ENCODE data around the gene ESRRB.

ESRRB gene

GRCh38 chr14:76495983-76496382 is 120.0 kb downstream of the ESRRB start:
- Histone ChIP-seq H3K4me2 (ENCODE audit: low read length) (no peak overlapping the region), H3K27me3 (ENCODE audit: insufficient read depth, low read length) (no peaks in the 10 kb centered on the region), H3K4ac (ENCODE audit: low read depth, low read length) (no peak overlapping the region), H3K9ac (ENCODE audit: low read length) (no peak overlapping the region), H2AK5ac (ENCODE audit: low read length) (no peak overlapping the region), H4K12ac (ENCODE audit: low read depth, low read length) (no peak overlapping the region), H2BK120ac (ENCODE audit: insufficient read depth, low read length, poor library complexity) (no peak overlapping the region), H2AFZ (ENCODE audit: insufficient read depth, low read length, poor library complexity) (no peak overlapping the region), H3K36me3 (ENCODE audit: control insufficient read depth in 1 of 2, insufficient read depth in 2 of 2, low read length in 2 of 2) (no peaks in the 10 kb centered on the region), H3K4me1 (ENCODE audit: control insufficient read depth in 1 of 2, insufficient read depth in 2 of 2, low read length in 2 of 2) (no peaks in the 10 kb centered on the region), H2BK5ac (ENCODE audit: low read depth, low read length, poor library complexity) (no peak overlapping the region), H3K79me2 (ENCODE audit: control insufficient read depth, insufficient read depth, low read length, poor library complexity) (no peaks in the 10 kb centered on the region), H3K18ac (ENCODE audit: low read length) (no peak overlapping the region), H3K9me3 (ENCODE audit: insufficient read depth, low read depth, low read length) (peaks cover 2% of the 10 kb centered on the region), H3K14ac (ENCODE audit: low read length) (no peak overlapping the region), H3K4me3 (ENCODE audit: low read depth, low read length) (no peak overlapping the region), H4K8ac (ENCODE audit: low read depth, low read length) (no peak overlapping the region), H3K79me1 (ENCODE audit: low read length) (no peaks in the 10 kb centered on the region), H3K27ac (ENCODE audit: low read depth, low read length) (no peak overlapping the region), H4K91ac (ENCODE audit: low read depth, low read length) (no peak overlapping the region), H2BK12ac (ENCODE audit: low read length) (no peak overlapping the region), H3K23ac (ENCODE audit: low read length) (no peak overlapping the region)
- no CpG with 5 or more reads among the region's 2 CpGs for WGBS (ENCODE audit: extremely low coverage, insufficient coverage, insufficient read length)
- DNase-seq: no peak

- Histone ChIP-seq H3K27ac (ENCODE audit: low read depth, low read length) (no peak overlapping the region), H3K4me2 (ENCODE audit: low read length) (no peak overlapping the region), H3K79me2 (ENCODE audit: control insufficient read depth, insufficient read depth, low read length, poor library complexity) (no peaks in the 10 kb centered on the region), H2AFZ (ENCODE audit: insufficient read depth, low read length, poor library complexity) (no peak overlapping the region), H3K18ac (ENCODE audit: low read length) (no peak overlapping the region), H2BK120ac (ENCODE audit: insufficient read depth, low read length, poor library complexity) (no peak overlapping the region), H3K14ac (ENCODE audit: low read length) (no peak overlapping the region), H3K9ac (ENCODE audit: low read length) (no peak overlapping the region), H3K23ac (ENCODE audit: low read length) (no peak overlapping the region), H3K36me3 (ENCODE audit: control insufficient read depth in 1 of 2, insufficient read depth in 2 of 2, low read length in 2 of 2) (no peaks in the 10 kb centered on the region), H3K79me1 (ENCODE audit: low read length) (no peaks in the 10 kb centered on the region), H2AK5ac (ENCODE audit: low read length) (no peak overlapping the region), H3K27me3 (ENCODE audit: insufficient read depth, low read length) (no peaks in the 10 kb centered on the region), H2BK12ac (ENCODE audit: low read length) (no peak overlapping the region), H3K4me1 (ENCODE audit: control insufficient read depth in 1 of 2, insufficient read depth in 2 of 2, low read length in 2 of 2) (no peaks in the 10 kb centered on the region), H4K12ac (ENCODE audit: low read depth, low read length) (no peak overlapping the region), H2BK5ac (ENCODE audit: low read depth, low read length, poor library complexity) (no peak overlapping the region), H3K4me3 (ENCODE audit: low read depth, low read length) (no peak overlapping the region), H4K8ac (ENCODE audit: low read depth, low read length) (no peak overlapping the region), H3K9me3 (ENCODE audit: insufficient read depth, low read depth, low read length) (peaks cover 2% of the 10 kb centered on the region), H4K91ac (ENCODE audit: low read depth, low read length) (no peak overlapping the region), H3K4ac (ENCODE audit: low read depth, low read length) (no peak overlapping the region)
- no peak for DNase-seq
- WGBS (ENCODE audit: extremely low coverage, insufficient coverage, insufficient read length): no CpG with 5 or more reads among the region's 6 CpGs
Measured at GRCh38 chr14:76496595-76496994, 120.7 kb downstream of the ESRRB start.

GRCh38 chr14:76497550-76498462 is 121.9 kb downstream of the ESRRB start:
- no peak overlapping the region for H2BK5ac ChIP-seq (ENCODE audit: low read depth, low read length, poor library complexity)
- no peaks in the 10 kb centered on the region for H3K36me3 ChIP-seq (ENCODE audit: control insufficient read depth in 1 of 2, insufficient read depth in 2 of 2, low read length in 2 of 2)
- H2BK12ac ChIP-seq (ENCODE audit: low read length): no peak overlapping the region
- no peak overlapping the region for H2AFZ ChIP-seq (ENCODE audit: insufficient read depth, low read length, poor library complexity)
- no peak overlapping the region for H3K18ac ChIP-seq (ENCODE audit: low read length)
- no peak overlapping the region for H2AK5ac ChIP-seq (ENCODE audit: low read length)
- no peaks in the 10 kb centered on the region for H3K4me1 ChIP-seq (ENCODE audit: control insufficient read depth in 1 of 2, insufficient read depth in 2 of 2, low read length in 2 of 2)
- H3K79me2 ChIP-seq (ENCODE audit: control insufficient read depth, insufficient read depth, low read length, poor library complexity): no peaks in the 10 kb centered on the region
- H4K12ac ChIP-seq (ENCODE audit: low read depth, low read length): no peak overlapping the region
- no peak overlapping the region for H3K14ac ChIP-seq (ENCODE audit: low read length)
- H3K4ac ChIP-seq (ENCODE audit: low read depth, low read length): no peak overlapping the region
- no peak overlapping the region for H3K9ac ChIP-seq (ENCODE audit: low read length)
- H2BK120ac ChIP-seq (ENCODE audit: insufficient read depth, low read length, poor library complexity): no peak overlapping the region
- DNase-seq: peak in 1 of 2 donors; percentile 16
- H3K4me3 ChIP-seq (ENCODE audit: low read depth, low read length): no peak overlapping the region
- no peak overlapping the region for H4K91ac ChIP-seq (ENCODE audit: low read depth, low read length)
- no peak overlapping the region for H3K27ac ChIP-seq (ENCODE audit: low read depth, low read length)
- no peak overlapping the region for H3K4me2 ChIP-seq (ENCODE audit: low read length)
- no CpG with 5 or more reads among the region's 19 CpGs for WGBS (ENCODE audit: extremely low coverage, insufficient coverage, insufficient read length)
- no peaks in the 10 kb centered on the region for H3K27me3 ChIP-seq (ENCODE audit: insufficient read depth, low read length)
- H3K9me3 ChIP-seq (ENCODE audit: insufficient read depth, low read depth, low read length): peaks cover 2% of the 10 kb centered on the region
- no peaks in the 10 kb centered on the region for H3K79me1 ChIP-seq (ENCODE audit: low read length)
- H3K23ac ChIP-seq (ENCODE audit: low read length): no peak overlapping the region
- no peak overlapping the region for H4K8ac ChIP-seq (ENCODE audit: low read depth, low read length)

GRCh38 chr14:76498463-76498935 is 122.6 kb downstream of the ESRRB start:
- DNase-seq: no peak
- Histone ChIP-seq H3K9me3 (ENCODE audit: insufficient read depth, low read depth, low read length) (peaks cover 2% of the 10 kb centered on the region), H2BK12ac (ENCODE audit: low read length) (no peak overlapping the region), H4K91ac (ENCODE audit: low read depth, low read length) (no peak overlapping the region), H3K4me2 (ENCODE audit: low read length) (no peak overlapping the region), H3K9ac (ENCODE audit: low read length) (no peak overlapping the region), H3K14ac (ENCODE audit: low read length) (no peak overlapping the region), H4K12ac (ENCODE audit: low read depth, low read length) (no peak overlapping the region), H3K4me1 (ENCODE audit: control insufficient read depth in 1 of 2, insufficient read depth in 2 of 2, low read length in 2 of 2) (no peaks in the 10 kb centered on the region), H3K36me3 (ENCODE audit: control insufficient read depth in 1 of 2, insufficient read depth in 2 of 2, low read length in 2 of 2) (no peaks in the 10 kb centered on the region), H2AK5ac (ENCODE audit: low read length) (no peak overlapping the region), H2BK5ac (ENCODE audit: low read depth, low read length, poor library complexity) (no peak overlapping the region), H3K18ac (ENCODE audit: low read length) (no peak overlapping the region), H2BK120ac (ENCODE audit: insufficient read depth, low read length, poor library complexity) (no peak overlapping the region), H3K79me2 (ENCODE audit: control insufficient read depth, insufficient read depth, low read length, poor library complexity) (no peaks in the 10 kb centered on the region), H3K23ac (ENCODE audit: low read length) (no peak overlapping the region), H3K4ac (ENCODE audit: low read depth, low read length) (no peak overlapping the region), H3K27me3 (ENCODE audit: insufficient read depth, low read length) (no peaks in the 10 kb centered on the region), H3K79me1 (ENCODE audit: low read length) (no peaks in the 10 kb centered on the region), H3K4me3 (ENCODE audit: low read depth, low read length) (no peak overlapping the region), H2AFZ (ENCODE audit: insufficient read depth, low read length, poor library complexity) (no peak overlapping the region), H3K27ac (ENCODE audit: low read depth, low read length) (no peak overlapping the region), H4K8ac (ENCODE audit: low read depth, low read length) (no peak overlapping the region)
- no CpG with 5 or more reads among the region's 13 CpGs for WGBS (ENCODE audit: extremely low coverage, insufficient coverage, insufficient read length)

Data from trophoblast cell (in vitro differentiated cells and primary cell).